PFSK-1 (cell line): Measurements from ENCODE around the gene MSI2.

Source experiments
- FOXP2 ChIP-seq: optimal IDR thresholded peaks from 2 replicates; pipeline ENCODE3; 2011; ENCODE audit warnings: borderline replicate concordance, control low read depth, inconsistent platforms; ENCODE audit not compliant: insufficient read depth; ENCODE audit errors: extremely low read length, extremely low read depth
- POLR2AphosphoS5 ChIP-seq: IDR thresholded peaks from 2 replicates; pipeline ENCODE4 v1.6.1; 2012; ENCODE audit warnings: low read depth, mild to moderate bottlenecking, control low read depth, low read length, moderate library complexity
- REST ChIP-seq, 2 experiments: IDR thresholded peaks; 2 replicates each; pipeline versions ENCODE4 v1.6.1 to v1.8.0; 2011 to 2012; ENCODE audit warnings: low read depth in 2 of 2, low read length in 2 of 2, control low read depth in 1 of 2, inconsistent platforms in 1 of 2, mild to moderate bottlenecking in 1 of 2, moderate library complexity in 1 of 2; ENCODE audit not compliant: insufficient read depth in 1 of 2
- SIN3A ChIP-seq: IDR thresholded peaks from 2 replicates; pipeline ENCODE4 v1.6.1; 2012; ENCODE audit warnings: mild to moderate bottlenecking, low read length, moderate library complexity, borderline replicate concordance; ENCODE audit not compliant: insufficient read depth

- no peak for TF ChIP-seq REST (IDR thresholded peaks at IDR 0.05; ENCODE audit: insufficient read depth in 1 of 2, low read depth in 2 of 2, low read length in 2 of 2)
- TF ChIP-seq SIN3A: no peak
- TF ChIP-seq POLR2AphosphoS5: no peak
- TF ChIP-seq FOXP2: peak; percentile 19
Observed at GRCh38 chr17:57518587-57519581, 262.6 kb downstream of the MSI2 start.
